ENCODE measurements around the gene TCEANC2. TPM values are rescaled to one million over a fixed set of nuclear protein-coding genes. Genes with fewer than 3 reads are reported as not detected.

The TCEANC2 gene
- total and polyA plus RNA-seq, 2 donors (not counting 1 experiment from before 2014, with no cell fraction given), result 3.0 to 4.0 TPM

DNA sequence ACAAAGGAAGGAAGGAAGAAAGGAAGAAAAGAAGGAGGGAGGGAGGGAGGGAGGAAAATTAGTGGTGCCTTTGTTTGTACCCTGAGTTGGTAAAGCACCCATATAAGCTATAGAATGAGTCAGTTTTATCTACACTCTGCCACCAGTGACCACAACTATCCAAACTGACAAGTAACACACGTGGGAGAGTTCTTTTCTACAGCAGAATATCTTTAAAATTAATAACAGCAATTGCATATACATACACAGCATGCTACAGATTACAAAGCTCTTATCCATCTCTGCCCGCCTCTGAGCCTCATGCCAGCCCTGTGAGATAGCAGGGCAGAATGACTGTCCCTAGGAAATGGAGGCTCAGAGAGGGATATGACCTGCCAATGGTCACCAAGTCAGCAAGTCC lies 79.1 kb downstream of the TCEANC2 start:
- H3K27ac ChIP-seq (ENCODE audit: insufficient read depth, low read length), result no peak overlapping the region
- no peak overlapping the region for H3K4me2 ChIP-seq (ENCODE audit: extremely low read depth, insufficient read depth, low read length)
- no peaks in the 10 kb centered on the region for H3K4me1 ChIP-seq (ENCODE audit: control insufficient read depth, extremely low read depth, insufficient read depth, low read length)
- no peak overlapping the region for H3K9ac ChIP-seq (ENCODE audit: insufficient read depth, low read length)
- H3K9me3 ChIP-seq (ENCODE audit: control insufficient read depth, insufficient read depth, low read depth, low read length), result no peaks in the 10 kb centered on the region
- H4K20me1 ChIP-seq (ENCODE audit: control insufficient read depth, extremely low read depth, insufficient read depth, low read length), result no peaks in the 10 kb centered on the region
- H2AFZ ChIP-seq (ENCODE audit: low read length), result no peak overlapping the region
- TF ChIP-seq, protein P1, sequence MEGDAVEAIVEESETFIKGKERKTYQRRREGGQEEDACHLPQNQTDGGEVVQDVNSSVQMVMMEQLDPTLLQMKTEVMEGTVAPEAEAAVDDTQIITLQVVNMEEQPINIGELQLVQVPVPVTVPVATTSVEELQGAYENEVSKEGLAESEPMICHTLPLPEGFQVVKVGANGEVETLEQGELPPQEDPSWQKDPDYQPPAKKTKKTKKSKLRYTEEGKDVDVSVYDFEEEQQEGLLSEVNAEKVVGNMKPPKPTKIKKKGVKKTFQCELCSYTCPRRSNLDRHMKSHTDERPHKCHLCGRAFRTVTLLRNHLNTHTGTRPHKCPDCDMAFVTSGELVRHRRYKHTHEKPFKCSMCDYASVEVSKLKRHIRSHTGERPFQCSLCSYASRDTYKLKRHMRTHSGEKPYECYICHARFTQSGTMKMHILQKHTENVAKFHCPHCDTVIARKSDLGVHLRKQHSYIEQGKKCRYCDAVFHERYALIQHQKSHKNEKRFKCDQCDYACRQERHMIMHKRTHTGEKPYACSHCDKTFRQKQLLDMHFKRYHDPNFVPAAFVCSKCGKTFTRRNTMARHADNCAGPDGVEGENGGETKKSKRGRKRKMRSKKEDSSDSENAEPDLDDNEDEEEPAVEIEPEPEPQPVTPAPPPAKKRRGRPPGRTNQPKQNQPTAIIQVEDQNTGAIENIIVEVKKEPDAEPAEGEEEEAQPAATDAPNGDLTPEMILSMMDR (conservative IDR thresholded peaks at IDR 0.05 in 1 of 2, IDR thresholded peaks at IDR 0.05 in 1 of 2; ENCODE audit: low read depth in 1 of 2, low read length in 2 of 2), result no peak
- TF ChIP-seq EZH2 (IDR thresholded peaks at IDR 0.05; ENCODE audit: low read length, missing control alignments), result no peak
- H3K27me3 ChIP-seq (ENCODE audit: control insufficient read depth, insufficient read depth, low read length), result peaks cover 5% of the 10 kb centered on the region
- H3K4me3 ChIP-seq (replicated peaks in 1 of 4; ENCODE audit: control extremely low read depth in 1 of 4, insufficient read depth in 1 of 4, low read depth in 3 of 4, low read length in 4 of 4), result no peak overlapping the region
- no peaks in the 10 kb centered on the region for H3K79me2 ChIP-seq (ENCODE audit: control insufficient read depth, insufficient read depth, low read length)
- DNase-seq (ENCODE audit: low read depth in 2 of 2), result peak in 1 of 2 donors; percentile 32
- H3K36me3 ChIP-seq (ENCODE audit: control insufficient read depth, insufficient read depth, low read length), result no peaks in the 10 kb centered on the region

DNA sequence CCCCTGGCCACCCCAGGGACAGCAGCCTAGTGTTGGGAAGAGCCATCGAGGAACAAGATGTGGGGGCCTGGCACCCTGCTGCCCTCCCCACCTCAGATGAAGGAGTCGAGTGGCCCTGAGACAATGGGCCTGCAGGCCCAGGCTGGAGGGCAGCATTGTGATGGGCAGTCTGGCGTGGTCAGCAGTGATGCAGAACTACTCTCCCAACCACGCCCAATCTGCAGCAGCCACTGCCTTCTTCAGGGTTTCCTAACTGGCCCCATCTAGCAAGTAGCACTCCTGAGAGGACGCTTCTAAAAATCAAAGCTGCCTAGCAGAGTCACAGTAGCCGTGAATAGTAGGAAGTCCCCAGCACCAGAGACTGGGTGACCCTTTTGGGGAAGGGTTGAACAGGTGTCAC lies 80.9 kb downstream of the TCEANC2 start:
- no peaks in the 10 kb centered on the region for H4K20me1 ChIP-seq (ENCODE audit: control insufficient read depth, extremely low read depth, insufficient read depth, low read length)
- no peak for TF ChIP-seq EZH2 (IDR thresholded peaks at IDR 0.05; ENCODE audit: low read length, missing control alignments)
- TF ChIP-seq, protein P1 (conservative IDR thresholded peaks at IDR 0.05 in 1 of 2, IDR thresholded peaks at IDR 0.05 in 1 of 2; ENCODE audit: low read depth in 1 of 2, low read length in 2 of 2), result no peak
- H3K27ac ChIP-seq (ENCODE audit: insufficient read depth, low read length), result no peak overlapping the region
- H3K36me3 ChIP-seq (ENCODE audit: control insufficient read depth, insufficient read depth, low read length), result no peaks in the 10 kb centered on the region
- H3K4me1 ChIP-seq (ENCODE audit: control insufficient read depth, extremely low read depth, insufficient read depth, low read length), result no peaks in the 10 kb centered on the region
- H3K9ac ChIP-seq (ENCODE audit: insufficient read depth, low read length), result no peak overlapping the region
- H3K4me2 ChIP-seq (ENCODE audit: extremely low read depth, insufficient read depth, low read length), result no peak overlapping the region
- H2AFZ ChIP-seq (ENCODE audit: low read length), result no peak overlapping the region
- peaks cover 5% of the 10 kb centered on the region for H3K27me3 ChIP-seq (ENCODE audit: control insufficient read depth, insufficient read depth, low read length)
- no peak for DNase-seq (ENCODE audit: low read depth in 2 of 2)
- H3K79me2 ChIP-seq (ENCODE audit: control insufficient read depth, insufficient read depth, low read length), result no peaks in the 10 kb centered on the region
- H3K9me3 ChIP-seq (ENCODE audit: control insufficient read depth, insufficient read depth, low read depth, low read length), result no peaks in the 10 kb centered on the region
- no peak overlapping the region for H3K4me3 ChIP-seq (replicated peaks in 1 of 4; ENCODE audit: control extremely low read depth in 1 of 4, insufficient read depth in 1 of 4, low read depth in 3 of 4, low read length in 4 of 4)

DNA sequence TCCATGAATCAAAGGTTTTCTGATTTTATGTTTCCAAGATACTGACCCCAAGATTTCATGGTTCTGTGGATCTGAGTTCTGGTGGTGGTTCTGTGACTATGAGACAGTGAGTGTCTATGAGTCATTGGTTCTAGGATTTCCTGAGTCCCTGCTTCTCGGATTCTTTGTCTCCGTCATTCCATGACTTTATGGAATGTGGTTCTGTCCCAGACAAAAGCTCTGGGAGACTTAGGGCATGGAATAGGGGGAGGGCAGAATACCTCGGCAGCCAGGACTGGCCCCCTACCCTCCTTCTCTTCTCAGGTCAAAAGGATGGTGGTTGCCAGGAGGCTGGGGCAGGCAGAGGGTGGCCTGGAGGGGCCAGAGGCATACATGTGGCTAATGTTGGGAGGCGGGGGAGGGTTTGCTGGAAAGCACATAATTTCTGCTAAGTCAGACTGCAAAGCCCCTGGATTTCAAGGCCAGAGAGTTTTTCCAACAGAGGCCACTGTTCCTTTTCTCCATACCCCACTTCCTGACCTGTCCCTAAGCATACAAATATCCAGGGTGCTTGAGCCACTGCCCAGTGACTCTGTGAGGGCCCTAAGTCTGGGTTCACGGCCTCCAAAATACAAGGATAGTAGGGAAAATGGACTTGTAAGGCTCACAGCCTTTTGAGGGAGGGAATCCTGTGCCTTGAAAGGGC lies 82.2 kb downstream of the TCEANC2 start:
- H3K4me2 ChIP-seq (ENCODE audit: extremely low read depth, insufficient read depth, low read length), result no peak overlapping the region
- no peak overlapping the region for H3K4me3 ChIP-seq (replicated peaks in 1 of 4; ENCODE audit: control extremely low read depth in 1 of 4, insufficient read depth in 1 of 4, low read depth in 3 of 4, low read length in 4 of 4)
- no peaks in the 10 kb centered on the region for H4K20me1 ChIP-seq (ENCODE audit: control insufficient read depth, extremely low read depth, insufficient read depth, low read length)
- no peaks in the 10 kb centered on the region for H3K36me3 ChIP-seq (ENCODE audit: control insufficient read depth, insufficient read depth, low read length)
- no peak overlapping the region for H2AFZ ChIP-seq (ENCODE audit: low read length)
- no peaks in the 10 kb centered on the region for H3K79me2 ChIP-seq (ENCODE audit: control insufficient read depth, insufficient read depth, low read length)
- TF ChIP-seq EZH2 (IDR thresholded peaks at IDR 0.05; ENCODE audit: low read length, missing control alignments), result no peak
- TF ChIP-seq, protein P1 (conservative IDR thresholded peaks at IDR 0.05 in 1 of 2, IDR thresholded peaks at IDR 0.05 in 1 of 2; ENCODE audit: low read depth in 1 of 2, low read length in 2 of 2), result no peak
- H3K4me1 ChIP-seq (ENCODE audit: control insufficient read depth, extremely low read depth, insufficient read depth, low read length), result no peaks in the 10 kb centered on the region
- peaks cover 7% of the 10 kb centered on the region for H3K27me3 ChIP-seq (ENCODE audit: control insufficient read depth, insufficient read depth, low read length)
- no peak overlapping the region for H3K9ac ChIP-seq (ENCODE audit: insufficient read depth, low read length)
- peak in 1 of 2 donors; percentile 82 for DNase-seq (ENCODE audit: low read depth in 2 of 2)
- H3K9me3 ChIP-seq (ENCODE audit: control insufficient read depth, insufficient read depth, low read depth, low read length), result no peaks in the 10 kb centered on the region
- H3K27ac ChIP-seq (ENCODE audit: insufficient read depth, low read length), result no peak overlapping the region

Data from fibroblast of lung (primary cell).